Limb (tissue), 2 donors: ENCODE results near the gene PLXNA2.

Experiments
- DNase-seq, 2 donors: peaks; one replicate each; pipeline ENCODE4 v3.0.0-alpha.2; 2016; ENCODE audit errors: extremely low spot score in 2 of 2

Gene PLXNA2

GRCh38 chr1:208166340-208167138, 77.6 kb downstream of the PLXNA2 start:
- DNase-seq = no peak

- no peak for DNase-seq
These were observed 78.5 kb downstream of the PLXNA2 start for GRCh38 chr1:208165659-208166058.

GRCh38 chr1:208164609-208165008, 79.6 kb downstream of the PLXNA2 start:
- DNase-seq = no peak

GRCh38 chr1:208163539-208163938, 80.6 kb downstream of the PLXNA2 start:
- DNase-seq = no peak

GRCh38 chr1:208162903-208163302, 81.3 kb downstream of the PLXNA2 start:
- no peak for DNase-seq

GRCh38 chr1:208161656-208162375, 82.4 kb downstream of the PLXNA2 start:
- no peak for DNase-seq

- no peak for DNase-seq
These were observed 83.2 kb downstream of the PLXNA2 start for GRCh38 chr1:208161005-208161404.

- no peak for DNase-seq
These were observed 83.8 kb downstream of the PLXNA2 start for GRCh38 chr1:208160259-208160819.

- peak; percentile 74 to 80 for DNase-seq
These were observed 84.5 kb downstream of the PLXNA2 start for GRCh38 chr1:208159555-208160258.

- no peak for DNase-seq
These were observed 85.3 kb downstream of the PLXNA2 start for GRCh38 chr1:208158640-208159554.

GRCh38 chr1:208157769-208158168, 86.4 kb downstream of the PLXNA2 start:
- no peak for DNase-seq

- DNase-seq = no peak
These were observed 87.4 kb downstream of the PLXNA2 start for GRCh38 chr1:208156741-208157140.

- DNase-seq = no peak
These were observed 87.9 kb downstream of the PLXNA2 start for GRCh38 chr1:208156310-208156709.

- no peak for DNase-seq
These were observed 89.2 kb downstream of the PLXNA2 start for GRCh38 chr1:208154679-208155642.

GRCh38 chr1:208154040-208154439, 90.1 kb downstream of the PLXNA2 start:
- DNase-seq = no peak

GRCh38 chr1:208153386-208153785, 90.8 kb downstream of the PLXNA2 start:
- no peak for DNase-seq

- DNase-seq = no peak
These were observed 92.2 kb downstream of the PLXNA2 start for GRCh38 chr1:208151728-208152598.

- DNase-seq = no peak
These were observed 93.2 kb downstream of the PLXNA2 start for GRCh38 chr1:208150833-208151458.
